ENCODE data around the gene C6orf52.

Gene C6orf52

GRCh38 chr6:10655508-10656055 is 38.8 kb downstream of the C6orf52 start:
- peaks cover 11% of the 10 kb centered on the region for H3K4me1 Mint-ChIP-seq (ENCODE audit: low read depth)
- H3K9me3 Mint-ChIP-seq, result no peaks in the 10 kb centered on the region
- no peaks in the 10 kb centered on the region for H3K36me3 Mint-ChIP-seq (ENCODE audit: low read depth)
- intact Hi-C loops (cut with micrococcal nuclease), result no loop called here
- H3K27ac Mint-ChIP-seq, result peak overlapping the region; percentile 50
- H3K4me3 Mint-ChIP-seq, result peak overlapping the region; percentile 17
- no peaks in the 10 kb centered on the region for H3K27me3 Mint-ChIP-seq

- H3K4me1 Mint-ChIP-seq (ENCODE audit: low read depth), result peaks cover 35% of the 10 kb centered on the region
- intact Hi-C loops (cut with micrococcal nuclease), result loop anchor here (5.0 kb wide), 1 partner anchor 42 kb away; no protein-coding TSS in a partner anchor
- H3K9me3 Mint-ChIP-seq, result no peaks in the 10 kb centered on the region
- H3K36me3 Mint-ChIP-seq (ENCODE audit: low read depth), result no peaks in the 10 kb centered on the region
- H3K27me3 Mint-ChIP-seq, result peaks cover 7% of the 10 kb centered on the region
- H3K27ac Mint-ChIP-seq, result peak overlapping the region; percentile 2
- no peak overlapping the region for H3K4me3 Mint-ChIP-seq
Measured at GRCh38 chr6:10644225-10644624, 50.2 kb downstream of the C6orf52 start.

GRCh38 chr6:10643201-10643651 is 51.2 kb downstream of the C6orf52 start:
- intact Hi-C loops (cut with micrococcal nuclease), result loop anchor here (5.0 kb wide), 1 partner anchor 41 kb away; no protein-coding TSS in a partner anchor
- Mint-ChIP-seq H3K36me3 (ENCODE audit: low read depth) (no peaks in the 10 kb centered on the region), H3K9me3 (no peaks in the 10 kb centered on the region), H3K27ac (peak overlapping the region; percentile 2), H3K4me3 (no peak overlapping the region), H3K4me1 (ENCODE audit: low read depth) (peaks cover 40% of the 10 kb centered on the region), H3K27me3 (peaks cover 7% of the 10 kb centered on the region)

GRCh38 chr6:10641528-10641927 is 52.9 kb downstream of the C6orf52 start:
- Mint-ChIP-seq H3K27me3 (peaks cover 7% of the 10 kb centered on the region), H3K4me3 (no peak overlapping the region), H3K9me3 (no peaks in the 10 kb centered on the region), H3K4me1 (ENCODE audit: low read depth) (peaks cover 44% of the 10 kb centered on the region), H3K27ac (no peak overlapping the region), H3K36me3 (ENCODE audit: low read depth) (no peaks in the 10 kb centered on the region)
- intact Hi-C loops (cut with micrococcal nuclease), result loop anchor here (5.0 kb wide), 1 partner anchor 39 kb away; no protein-coding TSS in a partner anchor

GRCh38 chr6:10640412-10640811 is 54.0 kb downstream of the C6orf52 start:
- Mint-ChIP-seq H3K27ac (no peak overlapping the region), H3K4me3 (no peak overlapping the region)

GRCh38 chr6:10633216-10633615 is 61.2 kb downstream of the C6orf52 start:
- intact Hi-C loops (cut with micrococcal nuclease), result no loop called here

More at GRCh38 chr6:10640412-10640811, 54.0 kb downstream of the C6orf52 start:
- Mint-ChIP-seq H3K9me3 (no peaks in the 10 kb centered on the region), H3K4me1 (ENCODE audit: low read depth) (peaks cover 46% of the 10 kb centered on the region), H3K27me3 (peaks cover 7% of the 10 kb centered on the region), H3K36me3 (ENCODE audit: low read depth) (no peaks in the 10 kb centered on the region)
- intact Hi-C loops (cut with micrococcal nuclease), result loop anchor here (5.0 kb wide), 1 partner anchor 38 kb away; no protein-coding TSS in a partner anchor

GRCh38 chr6:10630178-10630577 is 64.2 kb downstream of the C6orf52 start:
- Mint-ChIP-seq H3K9me3 (no peaks in the 10 kb centered on the region), H3K27me3 (no peaks in the 10 kb centered on the region), H3K4me3 (no peak overlapping the region), H3K27ac (no peak overlapping the region), H3K4me1 (ENCODE audit: low read depth) (peaks cover 19% of the 10 kb centered on the region), H3K36me3 (ENCODE audit: low read depth) (peaks cover 41% of the 10 kb centered on the region)
- intact Hi-C loops (cut with micrococcal nuclease), result no loop called here

More at GRCh38 chr6:10633216-10633615, 61.2 kb downstream of the C6orf52 start:
- Mint-ChIP-seq H3K27ac (peak overlapping the region; percentile 41), H3K9me3 (no peaks in the 10 kb centered on the region), H3K36me3 (ENCODE audit: low read depth) (peaks cover 15% of the 10 kb centered on the region), H3K4me3 (no peak overlapping the region), H3K4me1 (ENCODE audit: low read depth) (peaks cover 23% of the 10 kb centered on the region), H3K27me3 (no peaks in the 10 kb centered on the region)

GRCh38 chr6:10627800-10628199 is 66.6 kb downstream of the C6orf52 start:
- Mint-ChIP-seq H3K9me3 (no peaks in the 10 kb centered on the region), H3K4me1 (ENCODE audit: low read depth) (peaks cover 23% of the 10 kb centered on the region), H3K36me3 (ENCODE audit: low read depth) (peaks cover 65% of the 10 kb centered on the region), H3K27ac (no peak overlapping the region), H3K27me3 (no peaks in the 10 kb centered on the region), H3K4me3 (no peak overlapping the region)
- intact Hi-C loops (cut with micrococcal nuclease), result no loop called here

- intact Hi-C loops (cut with micrococcal nuclease), result no loop called here
- Mint-ChIP-seq H3K4me1 (ENCODE audit: low read depth) (peaks cover 23% of the 10 kb centered on the region), H3K9me3 (no peaks in the 10 kb centered on the region), H3K27me3 (no peaks in the 10 kb centered on the region), H3K4me3 (no peak overlapping the region), H3K27ac (no peak overlapping the region), H3K36me3 (ENCODE audit: low read depth) (peaks cover 80% of the 10 kb centered on the region)
Measured at GRCh38 chr6:10626154-10626741, 68.2 kb downstream of the C6orf52 start.

- Mint-ChIP-seq H3K27ac (peak overlapping the region; percentile 74), H3K27me3 (no peaks in the 10 kb centered on the region), H3K9me3 (no peaks in the 10 kb centered on the region), H3K4me3 (no peak overlapping the region), H3K36me3 (ENCODE audit: low read depth) (peaks cover 79% of the 10 kb centered on the region), H3K4me1 (ENCODE audit: low read depth) (peaks cover 23% of the 10 kb centered on the region)
- intact Hi-C loops (cut with micrococcal nuclease), result no loop called here
Measured at GRCh38 chr6:10624836-10625235, 69.6 kb downstream of the C6orf52 start.

- no peak overlapping the region for H3K4me3 Mint-ChIP-seq
- intact Hi-C loops (cut with micrococcal nuclease), result no loop called here
- H3K27me3 Mint-ChIP-seq, result no peaks in the 10 kb centered on the region
- H3K9me3 Mint-ChIP-seq, result no peaks in the 10 kb centered on the region
- peaks cover 62% of the 10 kb centered on the region for H3K36me3 Mint-ChIP-seq (ENCODE audit: low read depth)
- H3K27ac Mint-ChIP-seq, result no peak overlapping the region
- H3K4me1 Mint-ChIP-seq (ENCODE audit: low read depth), result peaks cover 23% of the 10 kb centered on the region
Measured at GRCh38 chr6:10621847-10622246, 72.6 kb downstream of the C6orf52 start.
